Gastrocnemius medialis (tissue), 4 donors: ENCODE measurements around the gene NUMB.

Source experiments
- POLR2A ChIP-seq, 2 donors: fragments of 450-650 bp; IDR thresholded peaks; one replicate each; pipeline ENCODE4 v1.6.1; 2017; ENCODE audit warnings: antibody characterized with exemption in 2 of 2, mild to moderate bottlenecking in 2 of 2, moderate library complexity in 2 of 2
- TF ChIP-seq, protein P1 (sequence below), 5 experiments: fragments of 450-650 bp in 3 of 5; fragments of 200-600 bp in 2 of 5; sonication (generic) in 2 of 5; IDR thresholded peaks in 4 of 5; conservative IDR thresholded peaks in 1 of 5; 1 replicate in 4 of 5; 2 replicates in 1 of 5; pipeline ENCODE4 v1.5.1; 2016 to 2019; ENCODE audit warnings: antibody characterized with exemption in 5 of 5, mild to moderate bottlenecking in 3 of 5, moderate library complexity in 3 of 5

DNA sequence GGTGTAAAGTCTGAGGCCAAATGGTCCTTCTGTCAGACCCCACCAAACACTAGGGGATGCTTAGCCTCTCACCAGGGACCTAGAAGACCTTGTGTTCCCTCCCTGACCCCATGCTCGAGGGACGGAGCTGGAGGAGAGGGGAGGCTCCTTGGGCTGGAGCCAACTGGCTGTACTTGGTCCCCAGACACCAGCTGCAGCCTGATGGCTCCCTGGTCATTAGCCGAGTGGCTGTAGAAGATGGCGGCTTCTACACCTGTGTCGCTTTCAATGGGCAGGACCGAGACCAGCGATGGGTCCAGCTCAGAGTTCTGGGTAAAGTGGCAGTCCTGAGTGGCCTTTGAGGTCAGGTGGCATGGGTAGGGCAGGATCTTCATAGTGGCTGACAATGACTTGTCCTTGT, 192.0 kb downstream of the NUMB start:
- TF ChIP-seq, protein P1, sequence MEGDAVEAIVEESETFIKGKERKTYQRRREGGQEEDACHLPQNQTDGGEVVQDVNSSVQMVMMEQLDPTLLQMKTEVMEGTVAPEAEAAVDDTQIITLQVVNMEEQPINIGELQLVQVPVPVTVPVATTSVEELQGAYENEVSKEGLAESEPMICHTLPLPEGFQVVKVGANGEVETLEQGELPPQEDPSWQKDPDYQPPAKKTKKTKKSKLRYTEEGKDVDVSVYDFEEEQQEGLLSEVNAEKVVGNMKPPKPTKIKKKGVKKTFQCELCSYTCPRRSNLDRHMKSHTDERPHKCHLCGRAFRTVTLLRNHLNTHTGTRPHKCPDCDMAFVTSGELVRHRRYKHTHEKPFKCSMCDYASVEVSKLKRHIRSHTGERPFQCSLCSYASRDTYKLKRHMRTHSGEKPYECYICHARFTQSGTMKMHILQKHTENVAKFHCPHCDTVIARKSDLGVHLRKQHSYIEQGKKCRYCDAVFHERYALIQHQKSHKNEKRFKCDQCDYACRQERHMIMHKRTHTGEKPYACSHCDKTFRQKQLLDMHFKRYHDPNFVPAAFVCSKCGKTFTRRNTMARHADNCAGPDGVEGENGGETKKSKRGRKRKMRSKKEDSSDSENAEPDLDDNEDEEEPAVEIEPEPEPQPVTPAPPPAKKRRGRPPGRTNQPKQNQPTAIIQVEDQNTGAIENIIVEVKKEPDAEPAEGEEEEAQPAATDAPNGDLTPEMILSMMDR (IDR thresholded peaks at IDR 0.05 in 4 of 5, conservative IDR thresholded peaks at IDR 0.05 in 1 of 5), result no peak
- no peak for TF ChIP-seq POLR2A (IDR thresholded peaks at IDR 0.05)
